NCI-H345 treated with DMSO at 0.1 percent for 48 hours (cell line): Measurements from ENCODE around the gene CACNB1.
"Not testable (repeated sequence)": the region's sequence is repeated elsewhere in the genome, so short reads cannot be mapped to it uniquely, and the experiment has no call there.

Experiments used
- DNase-seq: peaks from one replicate; lab custom pipeline; 2025; ENCODE audit not compliant: unreplicated experiment; lab: John Stamatoyannopoulos, UW

The CACNB1 gene

GRCh38 chr17:39177256-39177655 is 20.2 kb downstream of the CACNB1 start:
- DNase-seq = no peak

GRCh38 chr17:39175695-39176093 is 21.8 kb downstream of the CACNB1 start:
- no peak for DNase-seq

- DNase-seq = peak; percentile 22
Observed at GRCh38 chr17:39174920-39175694, 22.4 kb downstream of the CACNB1 start.

GRCh38 chr17:39173526-39174274 is 23.8 kb downstream of the CACNB1 start:
- DNase-seq = no peak

GRCh38 chr17:39173080-39173479 is 24.4 kb downstream of the CACNB1 start:
- DNase-seq = no peak

- DNase-seq = no peak
Observed at GRCh38 chr17:39171933-39172332, 25.5 kb downstream of the CACNB1 start.

- DNase-seq = no peak
Observed at GRCh38 chr17:39170558-39170957, 26.9 kb downstream of the CACNB1 start.

- DNase-seq = no peak
Observed at GRCh38 chr17:39170109-39170508, 27.4 kb downstream of the CACNB1 start.

GRCh38 chr17:39169518-39169917 is 28.0 kb downstream of the CACNB1 start:
- no peak for DNase-seq

- DNase-seq = no peak
Observed at GRCh38 chr17:39169101-39169500, 28.4 kb downstream of the CACNB1 start.

GRCh38 chr17:39168503-39168902 is 29.0 kb downstream of the CACNB1 start:
- not testable (repeated sequence) for DNase-seq

- no peak for DNase-seq
Observed at GRCh38 chr17:39167476-39167875, 30.0 kb downstream of the CACNB1 start.

GRCh38 chr17:39166437-39167335 is 30.8 kb downstream of the CACNB1 start:
- no peak for DNase-seq

- no peak for DNase-seq
Observed at GRCh38 chr17:39165841-39166349, 31.6 kb downstream of the CACNB1 start, which contains the start of gene ARL5C. Gene ARL5C (minus strand): TSS chr17:39166161. CDS start chr17:39165760, 401 bp downstream.

GRCh38 chr17:39165178-39165840 is 32.2 kb downstream of the CACNB1 start:
- no peak for DNase-seq

- no peak for DNase-seq
Observed at GRCh38 chr17:39164675-39165143, 32.8 kb downstream of the CACNB1 start.

- DNase-seq = no peak
Observed at GRCh38 chr17:39161962-39162361, 35.5 kb downstream of the CACNB1 start.

GRCh38 chr17:39158623-39159022 is 38.8 kb downstream of the CACNB1 start:
- DNase-seq = no peak

- DNase-seq = no peak
Observed at GRCh38 chr17:39156491-39156890, 41.0 kb downstream of the CACNB1 start.

GRCh38 chr17:39155654-39156053 is 41.8 kb downstream of the CACNB1 start:
- no peak for DNase-seq
